Mucosa of descending colon (tissue), 3 donors: ENCODE data around the gene EXOC3. TPM values are rescaled to one million over a fixed set of nuclear protein-coding genes. Genes with fewer than 3 reads are reported as not detected.
A peak's percentile ranks its signal among the peaks of the same experiment; 100 is the strongest.

Experiments
- ATAC-seq: fragments of 200-7000 bp; cut with Tn5 transposase; one replicate; pipeline ENCODE4 v1.9.1; 2020; ENCODE audit warnings: mild to moderate bottlenecking, moderate library complexity
- DNase-seq, 3 donors: peaks; one replicate each; pipeline ENCODE4 v3.0.0-alpha.2; 2020
- H3K36me3 ChIP-seq: fragments of 200-600 bp; one replicate; pipeline ENCODE4 v1.8.0; 2021; ENCODE audit warnings: low read depth, mild to moderate bottlenecking
- H3K4me1 ChIP-seq: fragments of 200-600 bp; one replicate; pipeline ENCODE4 v1.8.0; 2021; ENCODE audit warnings: low read depth, mild to moderate bottlenecking
- H3K4me3 ChIP-seq: fragments of 200-600 bp; one replicate; pipeline ENCODE4 v1.8.0; 2021; ENCODE audit warnings: mild to moderate bottlenecking
- H3K9me3 ChIP-seq: fragments of 200-600 bp; one replicate; pipeline ENCODE4 v1.8.0; 2021; ENCODE audit warnings: mild to moderate bottlenecking
- CTCF ChIP-seq: fragments of 200-600 bp; IDR thresholded peaks from one replicate; pipeline ENCODE4 v1.8.0; 2022; ENCODE audit warnings: antibody characterized with exemption, mild to moderate bottlenecking
- intact Hi-C, 2 donors: fragments of 100-400 bp; cut with DNase I in 1 of 2; cut with micrococcal nuclease in 1 of 2; formaldehyde crosslinking; loops; one replicate each; pipeline versions ENCODE4 v1.11.0 to v1.11.1; 2022; cut with DNase I, micrococcal nuclease
- total RNA-seq, 3 donors: library from RNA; stranded (reverse); fragmentation: NEBNext Ultra II Directional in 2 of 3; extraction: Animal tissue kit (Norgen Biotek cat#: 25700) in 2 of 3; gene quantifications; one replicate each; pipeline versions ENCODE4 v1.2.1 to v1.2.4, GENCODE V29; 2021 to 2023
- donor health status: DM: no; HTN: no; CAD: no; lungs with moderate emphysema.
- donor health status: DM: no; HTN: no; CAD: no.
- donor health status: DM: no; HTN: yes; CAD: no.

Gene EXOC3
- total RNA-seq, 3 donors from 2014 or later = 67.0 to 89.1 (median 76.8) TPM

- intact Hi-C loops = no loop called here
- no peak for TF ChIP-seq CTCF
- no peak overlapping the region for H3K4me3 ChIP-seq
- H3K9me3 ChIP-seq = no peaks in the 10 kb centered on the region
- ATAC-seq (no peak), DNase-seq (peak in 1 of 3 donors; percentile 44)
- peaks cover 3% of the 10 kb centered on the region for H3K4me1 ChIP-seq
- H3K36me3 ChIP-seq = no peaks in the 10 kb centered on the region
Measured at GRCh38 chr5:437281-437771, 5.7 kb upstream of the EXOC3 start.

- H3K4me1 ChIP-seq = peaks cover 5% of the 10 kb centered on the region
- ATAC-seq (no peak), DNase-seq (peak in 1 of 3 donors; percentile 12)
- H3K9me3 ChIP-seq = no peaks in the 10 kb centered on the region
- H3K36me3 ChIP-seq = no peaks in the 10 kb centered on the region
- intact Hi-C loops = no loop called here
- H3K4me3 ChIP-seq = no peak overlapping the region
- TF ChIP-seq CTCF = no peak
Measured at GRCh38 chr5:438481-438981, 4.4 kb upstream of the EXOC3 start.

- no peak for ATAC-seq
- Histone ChIP-seq H3K4me3 (no peak overlapping the region), H3K36me3 (no peaks in the 10 kb centered on the region), H3K4me1 (peaks cover 10% of the 10 kb centered on the region), H3K9me3 (no peaks in the 10 kb centered on the region)
- intact Hi-C loops = no loop called here
- TF ChIP-seq CTCF = no peak
- DNase-seq = no peak
Measured at GRCh38 chr5:439181-439580, 3.8 kb upstream of the EXOC3 start.

GRCh38 chr5:439636-440035, 3.3 kb upstream of the EXOC3 start:
- DNase-seq = peak in 1 of 3 donors; percentile 32
- Histone ChIP-seq H3K36me3 (no peaks in the 10 kb centered on the region), H3K9me3 (no peaks in the 10 kb centered on the region), H3K4me1 (peaks cover 10% of the 10 kb centered on the region), H3K4me3 (no peak overlapping the region)
- no peak for ATAC-seq
- intact Hi-C loops = no loop called here
- TF ChIP-seq CTCF = no peak

- H3K9me3 ChIP-seq = no peaks in the 10 kb centered on the region
- intact Hi-C loops = no loop called here
- no peaks in the 10 kb centered on the region for H3K36me3 ChIP-seq
- TF ChIP-seq CTCF = no peak
- DNase-seq (peak in 1 of 3 donors; percentile 34), ATAC-seq (no peak)
- no peak overlapping the region for H3K4me3 ChIP-seq
- peaks cover 10% of the 10 kb centered on the region for H3K4me1 ChIP-seq
Measured at GRCh38 chr5:440401-441201, 2.4 kb upstream of the EXOC3 start.
